Measurements from ENCODE around the gene OTUD5. TPM values are rescaled to one million over a fixed set of nuclear protein-coding genes. Genes with fewer than 3 reads are reported as not detected.

The OTUD5 gene
- total RNA-seq, 1 experiment from 2014 or later, result 62.5 TPM

- Histone ChIP-seq H3K14ac (ENCODE audit: insufficient read depth, low read length) (no peak overlapping the region), H3K4me2 (ENCODE audit: insufficient read depth, insufficient read length, low read length) (no peak overlapping the region), H3K56ac (ENCODE audit: insufficient read length, low read depth, low read length) (no peak overlapping the region), H3K4ac (ENCODE audit: low read depth, low read length) (no peak overlapping the region), H4K91ac (ENCODE audit: insufficient read length, low read depth, low read length) (no peak overlapping the region), H2BK20ac (ENCODE audit: low read depth, low read length, poor library complexity, severe bottlenecking) (no peak overlapping the region), H2BK12ac (ENCODE audit: insufficient read length, low read depth, low read length) (no peak overlapping the region), H2BK5ac (ENCODE audit: insufficient read length, low read length) (no peak overlapping the region), H2AFZ (ENCODE audit: low read length) (no peak overlapping the region), H3K27ac (ENCODE audit: insufficient read length, low read depth, low read length) (no peak overlapping the region), H2AK5ac (ENCODE audit: insufficient read length, low read length) (no peak overlapping the region), H2BK120ac (ENCODE audit: low read depth, low read length, poor library complexity, severe bottlenecking) (no peak overlapping the region), H3K79me1 (ENCODE audit: insufficient read depth, low read depth, low read length, poor library complexity, severe bottlenecking) (no peaks in the 10 kb centered on the region), H4K20me1 (ENCODE audit: control insufficient read depth, insufficient read depth, insufficient read length) (peaks cover 3% of the 10 kb centered on the region), H3K9ac (ENCODE audit: extremely low read depth, insufficient read length, low read length) (no peak overlapping the region), H3K27me3 (ENCODE audit: insufficient read depth, low read length) (no peaks in the 10 kb centered on the region), H3T11ph (ENCODE audit: low read length) (no peak overlapping the region), H3K9me3 (ENCODE audit: control insufficient read depth, low read depth, low read length) (no peaks in the 10 kb centered on the region), H3K79me2 (ENCODE audit: insufficient read depth, low read length) (no peaks in the 10 kb centered on the region; the same call in 1 of the 2 replicates), H4K8ac (replicated peaks; ENCODE audit: insufficient read length, low read depth, low read length) (no peak overlapping the region), H4K5ac (ENCODE audit: insufficient read length, low read depth, low read length) (no peak overlapping the region), H2BK15ac (ENCODE audit: low read depth, low read length) (no peak overlapping the region), H3K23me2 (ENCODE audit: insufficient read length, low read depth, low read length, poor library complexity, severe bottlenecking) (peaks cover 10% of the 10 kb centered on the region), H3K23ac (ENCODE audit: insufficient read length, low read depth, low read length) (no peak overlapping the region), H3K18ac (ENCODE audit: insufficient read length, low read depth, low read length) (no peak overlapping the region), H3K4me1 (ENCODE audit: insufficient read depth, low read length) (no peaks in the 10 kb centered on the region)
- no peak overlapping the region for H3K27ac Mint-ChIP-seq
- peaks cover 5 to 12% of the 10 kb centered on the region in 2 experiments for H3K4me1 Mint-ChIP-seq
- DNase-seq, result no peak
- 0 out of 5 replicates have a peak overlapping the region, but pooled peaks of 1 of the 2 experiments have one; percentile 17 for H3K4me3 Mint-ChIP-seq
- peaks cover 23 to 63% (median 44%) of the 10 kb centered on the region in 3 experiments for H3K36me3 Mint-ChIP-seq (ENCODE audit: insufficient read depth in 1 of 3, low read depth in 3 of 3)
- peaks cover 77 to 86% of the 10 kb centered on the region in 2 experiments for H3K9me3 Mint-ChIP-seq
- WGBS (ENCODE audit: extremely low coverage, insufficient read length, low lambda C conversion rate), result no CpG with 5 or more reads among the region's 7 CpGs
- H3K27me3 Mint-ChIP-seq (ENCODE audit: low read depth), result no peaks in the 10 kb centered on the region; the same call in none of the 2 replicates
- no peak for TF ChIP-seq CTCF (conservative IDR thresholded peaks at IDR 0.05)
Observed at GRCh38 chrX:48901069-48901468, 56.3 kb downstream of the OTUD5 start.
